Measurements from ENCODE around the gene HS6ST2.

The HS6ST2 gene

GRCh38 chrX:132831336-132831973 lies 127.0 kb downstream of the HS6ST2 start:
- TF ChIP-seq TAF1 (IDR thresholded peaks at IDR 0.05; ENCODE audit: borderline replicate concordance, insufficient read depth, low read length) (no peak), POLR2AphosphoS5 (IDR thresholded peaks at IDR 0.05; ENCODE audit: low read depth, low read length) (no peak), FOXP2 (optimal IDR thresholded peaks at IDR 0.05; ENCODE audit: borderline replicate concordance, extremely low read depth, extremely low read length, insufficient read depth) (no peak), SIN3A (IDR thresholded peaks at IDR 0.05; ENCODE audit: borderline replicate concordance, insufficient read depth, low read length) (no peak)

GRCh38 chrX:132822634-132823012 lies 135.8 kb downstream of the HS6ST2 start:
- TF ChIP-seq REST (IDR thresholded peaks at IDR 0.05; ENCODE audit: insufficient read depth in 1 of 2, low read depth in 2 of 2, low read length in 2 of 2) (no peak), SIN3A (IDR thresholded peaks at IDR 0.05; ENCODE audit: borderline replicate concordance, insufficient read depth, low read length) (no peak), TAF1 (IDR thresholded peaks at IDR 0.05; ENCODE audit: borderline replicate concordance, insufficient read depth, low read length) (no peak), FOXP2 (optimal IDR thresholded peaks at IDR 0.05; ENCODE audit: borderline replicate concordance, extremely low read depth, extremely low read length, insufficient read depth) (no peak), POLR2AphosphoS5 (IDR thresholded peaks at IDR 0.05; ENCODE audit: low read depth, low read length) (no peak)

- TF ChIP-seq POLR2AphosphoS5 (IDR thresholded peaks at IDR 0.05; ENCODE audit: low read depth, low read length) (no peak), TAF1 (IDR thresholded peaks at IDR 0.05; ENCODE audit: borderline replicate concordance, insufficient read depth, low read length) (no peak), FOXP2 (optimal IDR thresholded peaks at IDR 0.05; ENCODE audit: borderline replicate concordance, extremely low read depth, extremely low read length, insufficient read depth) (no peak), SIN3A (IDR thresholded peaks at IDR 0.05; ENCODE audit: borderline replicate concordance, insufficient read depth, low read length) (no peak), REST (IDR thresholded peaks at IDR 0.05; ENCODE audit: insufficient read depth in 1 of 2, low read depth in 2 of 2, low read length in 2 of 2) (no peak)
Measured at GRCh38 chrX:132821974-132822633, 136.3 kb downstream of the HS6ST2 start.

GRCh38 chrX:132820675-132821074 lies 137.8 kb downstream of the HS6ST2 start:
- no peak for TF ChIP-seq REST (IDR thresholded peaks at IDR 0.05; ENCODE audit: insufficient read depth in 1 of 2, low read depth in 2 of 2, low read length in 2 of 2)
- TF ChIP-seq FOXP2 (optimal IDR thresholded peaks at IDR 0.05; ENCODE audit: borderline replicate concordance, extremely low read depth, extremely low read length, insufficient read depth): no peak
- TF ChIP-seq POLR2AphosphoS5 (IDR thresholded peaks at IDR 0.05; ENCODE audit: low read depth, low read length): no peak
- no peak for TF ChIP-seq TAF1 (IDR thresholded peaks at IDR 0.05; ENCODE audit: borderline replicate concordance, insufficient read depth, low read length)
- no peak for TF ChIP-seq SIN3A (IDR thresholded peaks at IDR 0.05; ENCODE audit: borderline replicate concordance, insufficient read depth, low read length)

- TF ChIP-seq FOXP2 (optimal IDR thresholded peaks at IDR 0.05; ENCODE audit: borderline replicate concordance, extremely low read depth, extremely low read length, insufficient read depth) (no peak), SIN3A (IDR thresholded peaks at IDR 0.05; ENCODE audit: borderline replicate concordance, insufficient read depth, low read length) (no peak), TAF1 (IDR thresholded peaks at IDR 0.05; ENCODE audit: borderline replicate concordance, insufficient read depth, low read length) (no peak), POLR2AphosphoS5 (IDR thresholded peaks at IDR 0.05; ENCODE audit: low read depth, low read length) (no peak), REST (IDR thresholded peaks at IDR 0.05; ENCODE audit: insufficient read depth in 1 of 2, low read depth in 2 of 2, low read length in 2 of 2) (no peak)
Measured at GRCh38 chrX:132819711-132820264, 138.6 kb downstream of the HS6ST2 start.

Measured in PFSK-1 (cell line).